NT2/D1 (cell line): ENCODE data around the gene GAL3ST2.
"Not testable (repeated sequence)": the region's sequence is repeated elsewhere in the genome, so short reads cannot be mapped to it uniquely, and the experiment has no call there.

Experiments used
- DNase-seq: peaks from one replicate; pipeline ENCODE4 v3.0.0-alpha.2; 2011; ENCODE audit warnings: low read depth, low spot score
- H3K27me3 ChIP-seq: 2 replicates; pipeline ENCODE4 v1.6.0; 2011; ENCODE audit warnings: mild to moderate bottlenecking; ENCODE audit not compliant: insufficient read length, insufficient read depth
- H3K36me3 ChIP-seq: 2 replicates; pipeline ENCODE4 v1.6.1; 2011; ENCODE audit warnings: mild to moderate bottlenecking, low read length, mixed read lengths; ENCODE audit not compliant: insufficient read depth, insufficient read length
- H3K4me1 ChIP-seq: 2 replicates; pipeline ENCODE4 v1.5.1; 2011; ENCODE audit not compliant: insufficient read depth, insufficient read length
- H3K4me3 ChIP-seq: 2 replicates; pipeline ENCODE4 v1.5.1; 2011; ENCODE audit warnings: low read depth; ENCODE audit not compliant: insufficient read length
- H3K9ac ChIP-seq: 2 replicates; pipeline ENCODE4 v1.6.0; 2011; ENCODE audit warnings: low read depth; ENCODE audit not compliant: insufficient read length
- H3K9me3 ChIP-seq: 2 replicates; pipeline ENCODE4 v1.5.1; 2011; ENCODE audit warnings: mild to moderate bottlenecking, low read length; ENCODE audit not compliant: insufficient read depth
- SUZ12 ChIP-seq: IDR thresholded peaks from 2 replicates; pipeline ENCODE4 v1.6.1; 2011; ENCODE audit not compliant: insufficient read length, insufficient read depth; ENCODE audit errors: extremely low read depth
- YY1 ChIP-seq: IDR thresholded peaks from 2 replicates; pipeline ENCODE4 v1.6.1; 2011; ENCODE audit not compliant: insufficient read length, insufficient read depth
- ZNF274 ChIP-seq: IDR thresholded peaks from 2 replicates; pipeline ENCODE4 v1.6.1; 2011; ENCODE audit warnings: mild to moderate bottlenecking, low read depth, low read length

The GAL3ST2 gene

GRCh38 chr2:241814643-241815476 is 38.2 kb downstream of the GAL3ST2 start:
- TF ChIP-seq YY1 (no peak), SUZ12 (no peak), ZNF274 (no peak)
- peaks cover 20% of the 10 kb centered on the region for H3K4me1 ChIP-seq
- no peak for DNase-seq

GRCh38 chr2:241815477-241816430 is 39.1 kb downstream of the GAL3ST2 start:
- no peak for TF ChIP-seq ZNF274
- no peak for TF ChIP-seq SUZ12
- TF ChIP-seq YY1, result no peak
- Histone ChIP-seq H3K9ac (no peak overlapping the region), H3K9me3 (no peaks in the 10 kb centered on the region), H3K27me3 (no peaks in the 10 kb centered on the region), H3K4me1 (peaks cover 27% of the 10 kb centered on the region), H3K36me3 (no peaks in the 10 kb centered on the region), H3K4me3 (no peak overlapping the region)
- no peak for DNase-seq

More at GRCh38 chr2:241814643-241815476, 38.2 kb downstream of the GAL3ST2 start:
- Histone ChIP-seq H3K9me3 (no peaks in the 10 kb centered on the region), H3K9ac (peak overlapping the region; percentile 9), H3K36me3 (no peaks in the 10 kb centered on the region), H3K4me3 (no peak overlapping the region), H3K27me3 (no peaks in the 10 kb centered on the region)

- H3K9ac ChIP-seq, result no peak overlapping the region
- no peak for TF ChIP-seq YY1
- no peak for TF ChIP-seq SUZ12
- TF ChIP-seq ZNF274, result no peak
- no peaks in the 10 kb centered on the region for H3K9me3 ChIP-seq
- H3K4me3 ChIP-seq, result no peak overlapping the region
- no peaks in the 10 kb centered on the region for H3K36me3 ChIP-seq
- H3K27me3 ChIP-seq, result no peaks in the 10 kb centered on the region
- DNase-seq, result no peak
- H3K4me1 ChIP-seq, result peaks cover 31% of the 10 kb centered on the region
Measured at GRCh38 chr2:241816431-241817121, 40.0 kb downstream of the GAL3ST2 start.

- Histone ChIP-seq H3K36me3 (no peaks in the 10 kb centered on the region), H3K9ac (peak overlapping the region; percentile 64), H3K9me3 (no peaks in the 10 kb centered on the region), H3K27me3 (no peaks in the 10 kb centered on the region), H3K4me1 (peaks cover 38% of the 10 kb centered on the region), H3K4me3 (no peak overlapping the region)
- DNase-seq, result no peak
- TF ChIP-seq SUZ12 (no peak), ZNF274 (no peak), YY1 (no peak)
Measured at GRCh38 chr2:241817126-241817820, 40.7 kb downstream of the GAL3ST2 start.

- not testable (repeated sequence) for H3K9me3 ChIP-seq, H3K27me3 ChIP-seq, H3K4me3 ChIP-seq, H3K9ac ChIP-seq, DNase-seq, H3K36me3 ChIP-seq
- peaks cover 43% of the 10 kb centered on the region for H3K4me1 ChIP-seq
Measured at GRCh38 chr2:241817821-241818215, 41.2 kb downstream of the GAL3ST2 start.

GRCh38 chr2:241818229-241818942 is 41.8 kb downstream of the GAL3ST2 start:
- H3K27me3 ChIP-seq, result no peaks in the 10 kb centered on the region
- DNase-seq, result no peak
- H3K9ac ChIP-seq, result no peak overlapping the region

More at GRCh38 chr2:241818229-241818942, 41.8 kb downstream of the GAL3ST2 start:
- peaks cover 40% of the 10 kb centered on the region for H3K4me1 ChIP-seq
- no peaks in the 10 kb centered on the region for H3K36me3 ChIP-seq
- H3K4me3 ChIP-seq, result no peak overlapping the region
- TF ChIP-seq SUZ12 (no peak), ZNF274 (no peak), YY1 (no peak)
- no peaks in the 10 kb centered on the region for H3K9me3 ChIP-seq
